ENCODE data around the gene UFD1.

The UFD1 gene

GRCh38 chr22:19466848-19467752, 11.9 kb downstream of the UFD1 start:
- DNase-seq: no peak

DNA sequence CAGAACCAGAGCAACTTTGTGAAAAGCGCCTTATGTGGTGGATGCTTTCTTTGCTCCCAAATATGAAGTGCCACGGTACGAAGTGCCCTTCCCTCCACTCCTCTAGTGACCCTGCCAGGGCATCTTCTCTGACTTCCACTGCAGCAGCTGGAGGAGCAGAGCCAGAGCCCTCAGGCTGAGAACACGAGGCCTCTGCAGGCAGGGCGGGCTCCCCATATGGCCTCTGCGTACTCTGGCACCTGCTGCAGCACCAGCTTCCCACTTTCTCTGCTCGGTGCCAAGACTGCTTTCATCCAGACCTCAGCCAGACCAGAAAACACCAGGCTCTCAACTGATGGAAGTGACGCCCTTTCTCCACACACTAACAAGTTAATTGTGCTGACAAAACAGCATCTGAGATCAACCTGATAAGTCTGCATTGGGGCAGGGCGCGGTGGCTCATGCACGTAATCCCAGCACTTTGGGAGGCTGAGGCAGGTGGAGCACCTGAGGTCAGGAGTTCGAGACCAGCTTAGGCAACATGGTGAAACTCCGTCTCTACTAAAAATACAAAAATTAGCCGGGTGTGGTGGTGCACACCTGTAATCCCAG, 12.8 kb downstream of the UFD1 start:
- no peak for DNase-seq

GRCh38 chr22:19464975-19465374, 14.0 kb downstream of the UFD1 start:
- DNase-seq: no peak

DNA sequence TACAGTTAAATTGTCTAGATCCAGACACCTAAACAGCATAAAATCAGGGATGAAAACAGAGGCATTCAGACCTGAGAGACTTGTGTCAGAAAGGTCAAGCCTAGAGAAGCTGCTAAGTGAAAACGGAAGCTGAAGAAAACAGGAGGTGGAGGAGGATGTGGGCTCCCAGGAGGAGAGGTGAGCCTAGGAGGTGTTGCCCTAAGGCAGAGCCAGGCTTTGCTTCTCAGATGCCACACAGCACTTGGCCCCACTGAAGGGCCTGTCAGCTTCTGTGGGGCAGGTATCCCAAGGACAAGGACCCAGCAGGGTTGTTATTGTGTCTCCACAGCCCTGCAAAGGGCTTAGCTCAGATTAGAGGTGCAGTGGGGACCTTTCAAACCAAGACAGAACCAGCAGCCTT, 14.4 kb downstream of the UFD1 start:
- DNase-seq: no peak

- no peak for DNase-seq
Measured at GRCh38 chr22:19463491-19464469, 15.2 kb downstream of the UFD1 start.

DNA sequence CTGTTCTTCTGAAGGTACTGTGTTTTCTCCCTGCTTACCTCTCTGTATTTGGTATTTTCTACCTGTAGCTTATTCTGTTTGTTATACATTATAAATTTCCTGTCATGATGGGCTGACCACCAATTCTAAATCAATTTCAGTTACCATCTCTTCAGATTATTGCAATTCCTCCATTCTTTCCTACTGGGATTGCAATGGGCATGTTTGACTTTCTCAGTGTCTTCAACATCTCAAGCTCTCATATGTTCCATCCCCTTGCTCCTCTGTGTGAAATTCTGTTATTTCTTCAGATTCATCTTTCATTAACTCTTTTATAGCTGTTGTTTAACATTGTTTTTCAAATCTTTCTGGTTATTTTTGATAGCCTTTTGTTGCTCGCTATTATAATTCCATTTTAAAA, 16.0 kb downstream of the UFD1 start:
- DNase-seq: no peak

DNA sequence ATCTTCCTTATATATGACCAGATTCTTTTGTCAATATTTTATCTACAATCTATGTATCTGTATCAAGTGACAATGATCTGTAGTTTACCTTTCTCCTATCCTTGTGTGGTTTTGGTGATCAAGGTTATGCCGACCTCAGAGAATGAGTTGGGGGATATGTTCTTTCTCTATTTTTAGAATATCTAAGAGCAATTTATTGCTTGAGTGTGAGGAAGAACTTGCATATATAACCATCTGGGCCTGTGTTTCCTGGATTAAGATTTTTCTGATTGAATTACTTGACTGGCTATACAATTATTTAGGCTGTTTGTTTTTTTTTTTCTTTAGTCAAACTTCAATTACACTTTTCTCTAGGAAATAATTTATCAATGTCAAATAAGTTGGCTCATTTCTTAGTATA, 17.5 kb downstream of the UFD1 start:
- no peak for DNase-seq

DNA sequence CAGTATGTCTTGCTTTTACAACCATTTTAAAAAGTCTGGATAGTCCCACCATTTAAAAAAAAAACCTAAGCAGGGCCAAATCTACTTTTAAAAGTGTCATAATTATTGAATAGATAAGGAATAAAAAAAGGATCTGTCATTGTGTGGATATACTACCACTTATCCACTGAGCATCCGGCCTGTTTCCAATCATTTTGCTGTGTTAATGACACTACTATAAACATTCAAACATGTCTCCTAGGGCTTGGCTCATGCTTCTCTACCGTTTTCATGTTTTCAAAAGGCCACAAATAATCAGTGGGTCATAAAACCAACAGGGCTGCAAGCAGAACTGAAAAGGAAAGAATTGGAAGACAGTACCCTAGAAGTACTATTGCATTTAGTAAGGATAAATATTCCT, 19.0 kb downstream of the UFD1 start:
- no peak for DNase-seq

GRCh38 chr22:19457828-19458428, 21.1 kb downstream of the UFD1 start:
- DNase-seq: no peak

GRCh38 chr22:19456541-19456940, 22.5 kb downstream of the UFD1 start:
- DNase-seq: no peak

- DNase-seq: no peak
Measured at GRCh38 chr22:19455585-19456370, 23.2 kb downstream of the UFD1 start.

DNA sequence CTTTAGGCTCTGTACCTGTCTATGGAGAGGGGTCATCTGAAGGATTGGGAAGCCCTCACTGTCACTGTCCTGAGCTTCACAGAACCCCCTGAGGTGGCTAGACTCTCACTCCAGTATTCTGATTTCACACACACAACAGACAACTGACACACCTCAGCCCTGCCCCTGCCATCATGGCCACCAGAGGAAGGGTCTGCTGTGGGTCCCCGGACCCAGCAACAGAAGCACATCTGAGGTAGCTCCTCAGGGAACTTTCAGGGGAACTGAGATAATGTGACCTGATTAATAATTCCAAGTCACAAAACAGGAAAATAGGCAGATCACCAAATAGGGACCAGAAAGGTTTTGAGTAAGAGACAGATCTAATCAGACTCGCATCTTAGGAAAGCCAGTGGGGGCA, 24.0 kb downstream of the UFD1 start:
- no peak for DNase-seq

DNA sequence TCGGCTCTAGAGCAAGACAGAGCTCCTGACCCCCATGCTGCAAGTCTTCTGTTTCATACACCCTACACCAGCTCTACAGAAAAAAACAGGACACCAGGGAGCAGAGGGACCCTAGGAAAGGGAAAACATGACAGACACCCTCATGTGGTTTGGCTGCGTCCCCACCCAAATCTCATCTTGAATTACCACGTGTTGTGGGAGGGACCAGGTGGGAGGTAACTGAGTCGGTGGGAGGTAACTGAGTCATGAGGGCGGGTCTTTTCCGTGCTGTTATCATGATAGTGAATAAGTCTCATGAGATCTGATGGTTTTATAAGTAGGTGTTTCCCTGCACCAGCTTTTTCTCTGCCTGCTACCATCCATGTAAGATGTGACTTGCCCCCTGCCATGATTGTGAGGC, 24.8 kb downstream of the UFD1 start:
- DNase-seq: no peak

- no peak for DNase-seq
Measured at GRCh38 chr22:19453718-19454117, 25.3 kb downstream of the UFD1 start.

- no peak for DNase-seq
Measured at GRCh38 chr22:19451570-19451969, 27.4 kb downstream of the UFD1 start.

GRCh38 chr22:19450363-19451175, 28.4 kb downstream of the UFD1 start:
- no peak for DNase-seq

GRCh38 chr22:19449422-19449767, 29.6 kb downstream of the UFD1 start:
- no peak for DNase-seq

DNA sequence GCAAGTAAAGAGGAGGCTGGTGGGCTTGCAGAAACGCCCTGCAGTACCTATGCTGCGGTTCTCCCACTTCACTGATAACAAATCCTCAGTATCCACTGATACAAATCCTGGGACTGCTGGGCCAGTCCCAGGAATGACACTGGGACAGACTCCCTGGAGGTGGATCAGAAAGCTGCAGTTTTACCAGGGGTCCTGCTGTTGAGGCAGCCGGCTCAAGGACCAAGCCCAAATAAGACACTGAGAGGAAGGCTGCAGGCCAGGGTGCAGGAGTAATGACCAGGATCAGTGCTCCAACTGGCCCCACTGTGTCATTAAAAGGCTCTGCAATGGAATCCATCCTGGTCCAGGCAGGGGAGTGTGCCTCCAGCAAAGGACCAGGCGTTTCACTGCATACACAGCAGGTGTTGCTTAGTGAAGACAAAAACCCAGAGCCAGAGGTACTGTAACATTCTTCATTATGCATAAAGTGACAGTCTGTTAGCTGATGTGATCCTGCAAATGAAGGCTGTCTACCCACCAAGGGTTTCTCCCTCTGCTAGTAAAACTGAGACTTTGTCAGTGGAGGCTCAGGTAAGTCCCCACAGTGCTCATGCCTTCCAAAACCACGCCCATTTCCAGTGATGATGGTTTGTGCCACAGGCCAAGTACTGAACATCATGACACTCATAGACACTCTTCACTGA, 30.1 kb downstream of the UFD1 start:
- no peak for DNase-seq

- peak; percentile 71 for DNase-seq
Measured at GRCh38 chr22:19448076-19448607, 30.9 kb downstream of the UFD1 start.

- DNase-seq: peak; percentile 92
Measured at GRCh38 chr22:19447330-19448075, 31.5 kb downstream of the UFD1 start, which contains the start of gene C22orf39. Gene C22orf39 (minus strand): TSS chr22:19447711. CDS start chr22:19447688, 23 bp downstream.

Data from right forelimb (tissue), 1 donor.